HS-5 (cell line): ENCODE results near the gene AHDC1.
"Not testable (repeated sequence)": the region's sequence is repeated elsewhere in the genome, so short reads cannot be mapped to it uniquely, and the experiment has no call there.

ENCODE experiments used
- DNase-seq: peaks from one replicate; pipeline ENCODE4 v3.0.0-alpha.2; 2012; ENCODE audit warnings: low read depth

AHDC1 gene

GRCh38 chr1:27548136-27548853, 55.6 kb downstream of the AHDC1 start:
- no peak for DNase-seq

GRCh38 chr1:27547220-27548116, 56.5 kb downstream of the AHDC1 start:
- DNase-seq: no peak

GRCh38 chr1:27545876-27546275, 58.1 kb downstream of the AHDC1 start:
- no peak for DNase-seq

- DNase-seq: no peak
Observed at GRCh38 chr1:27545271-27545670, 58.7 kb downstream of the AHDC1 start.

- no peak for DNase-seq
Observed at GRCh38 chr1:27544834-27545233, 59.1 kb downstream of the AHDC1 start.

- DNase-seq: no peak
Observed at GRCh38 chr1:27543284-27543683, 60.7 kb downstream of the AHDC1 start.

GRCh38 chr1:27542463-27543273, 61.3 kb downstream of the AHDC1 start:
- DNase-seq: peak; percentile 43

GRCh38 chr1:27539901-27540861, 63.8 kb downstream of the AHDC1 start:
- peak; percentile 85 for DNase-seq

- peak; percentile 85 for DNase-seq
Observed at GRCh38 chr1:27538793-27539192, 65.2 kb downstream of the AHDC1 start.

GRCh38 chr1:27538305-27538676, 65.7 kb downstream of the AHDC1 start:
- DNase-seq: not testable (repeated sequence)

- no peak for DNase-seq
Observed at GRCh38 chr1:27536767-27537166, 67.2 kb downstream of the AHDC1 start.

- no peak for DNase-seq
Observed at GRCh38 chr1:27536010-27536757, 67.8 kb downstream of the AHDC1 start.

GRCh38 chr1:27535386-27535785, 68.6 kb downstream of the AHDC1 start:
- DNase-seq: no peak

- no peak for DNase-seq
Observed at GRCh38 chr1:27531959-27532685, 71.8 kb downstream of the AHDC1 start.

- DNase-seq: no peak
Observed at GRCh38 chr1:27530192-27530591, 73.8 kb downstream of the AHDC1 start.

GRCh38 chr1:27529704-27530018, 74.3 kb downstream of the AHDC1 start:
- DNase-seq: no peak

GRCh38 chr1:27528818-27529703, 74.9 kb downstream of the AHDC1 start:
- no peak for DNase-seq

GRCh38 chr1:27527890-27528817, 75.8 kb downstream of the AHDC1 start:
- no peak for DNase-seq
